OCI-LY7 (cell line): ENCODE measurements around the gene XIRP2. TPM values are rescaled to one million over a fixed set of nuclear protein-coding genes. Genes with fewer than 3 reads are reported as not detected.

Experiments used
- BruUV-seq: library from RNA; stranded (reverse); fragments of 400-500 nt; replicated peaks from 2 replicates; lab custom pipeline; 2021; lab: Mats Ljungman, UMichigan
- CTCF ChIA-PET: fragments of 300-600 bp; sonication (Branson Sonifier 250); formaldehyde crosslinking; loops from one replicate; lab custom pipeline; 2022; ENCODE audit warnings: antibody characterized with exemption; ENCODE audit not compliant: unreplicated experiment; lab: Charles Lee
- POLR2A ChIA-PET: fragments of 300-600 bp; sonication (Branson Sonifier 250); formaldehyde crosslinking; loops from one replicate; lab custom pipeline; 2022; ENCODE audit warnings: antibody characterized with exemption; lab: Charles Lee
- DNase-seq: peaks from one replicate; pipeline ENCODE4 v3.0.0-alpha.2; 2015; ENCODE audit warnings: low spot score
- H2AFZ ChIP-seq: fragments of 200-600 bp; sonication (generic), shearing (Covaris generic); 2 replicates; pipeline ENCODE4 v1.6.1; 2014; ENCODE audit warnings: mild to moderate bottlenecking, antibody characterized with exemption, low read length, moderate library complexity
- H3K27ac ChIP-seq: fragments of 200-600 bp; sonication (generic); 2 replicates; pipeline ENCODE4 v1.5.1; 2014; ENCODE audit warnings: mixed run types, low read depth, mild to moderate bottlenecking, moderate library complexity, low read length, inconsistent platforms; ENCODE audit not compliant: poor library complexity, severe bottlenecking
- H3K36me3 ChIP-seq: fragments of 200-600 bp; sonication (generic); 2 replicates; pipeline ENCODE4 v1.6.1; 2014; ENCODE audit warnings: mild to moderate bottlenecking, antibody characterized with exemption, low read length, moderate library complexity, mixed read lengths; ENCODE audit not compliant: insufficient read depth
- H3K4me1 ChIP-seq: fragments of 200-600 bp; sonication (generic); 2 replicates; pipeline ENCODE4 v1.5.1; 2014; ENCODE audit warnings: mild to moderate bottlenecking, low read length; ENCODE audit not compliant: insufficient read depth, poor library complexity, severe bottlenecking
- H3K4me2 ChIP-seq: fragments of 200-600 bp; sonication (generic); 2 replicates; pipeline ENCODE4 v1.6.1; 2014; ENCODE audit warnings: mild to moderate bottlenecking, low read length
- H3K4me3 ChIP-seq: fragments of 200-600 bp; sonication (generic); 2 replicates; pipeline ENCODE4 v1.5.1; 2014; ENCODE audit warnings: mild to moderate bottlenecking, low read depth, low read length; ENCODE audit not compliant: poor library complexity, severe bottlenecking
- H3K79me2 ChIP-seq: fragments of 200-600 bp; sonication (generic); 2 replicates; pipeline ENCODE4 v1.6.1; 2016; ENCODE audit warnings: low read depth, mild to moderate bottlenecking, low read length, moderate library complexity, mixed read lengths; ENCODE audit not compliant: insufficient read depth
- H3K9me2 ChIP-seq: fragments of 200-600 bp; sonication (generic); 2 replicates; pipeline ENCODE4 v1.6.1; 2016; ENCODE audit warnings: mild to moderate bottlenecking, low read length, mixed read lengths; ENCODE audit not compliant: insufficient read depth
- H3K9me3 ChIP-seq: fragments of 200-600 bp; sonication (generic); 2 replicates; pipeline ENCODE4 v1.6.1; 2014; ENCODE audit warnings: mild to moderate bottlenecking, mixed run types, low read length, mixed read lengths
- H4K20me1 ChIP-seq: fragments of 200-600 bp; sonication (generic); 2 replicates; pipeline ENCODE4 v1.6.1; 2014; ENCODE audit warnings: mild to moderate bottlenecking, antibody characterized with exemption, low read length, moderate library complexity, mixed read lengths; ENCODE audit not compliant: insufficient read depth
- CTCF ChIP-seq: fragments of 200-600 bp; sonication (generic); conservative IDR thresholded peaks from 2 replicates; pipeline ENCODE4 v1.5.1; 2014; ENCODE audit warnings: mild to moderate bottlenecking, antibody characterized with exemption, low read length, moderate library complexity, mixed read lengths
- EZH2phosphoT487 ChIP-seq: fragments of 200-600 bp; sonication (generic); IDR thresholded peaks from 2 replicates; pipeline ENCODE4 v1.6.1; 2018; ENCODE audit warnings: low read depth, borderline replicate concordance, mild to moderate bottlenecking, mixed run types, antibody characterized with exemption, low read length, moderate library complexity, mixed read lengths
- intact Hi-C: fragments of 100-400 bp; cut with micrococcal nuclease; formaldehyde crosslinking; loops from one replicate; pipeline ENCODE4 v1.10.0; 2022; ENCODE audit not compliant: unreplicated experiment
- total RNA-seq, 2 experiments: library from RNA; depleted of rRNA in 1 of 2; stranded (reverse); fragments of >200 nt in 1 of 2; shearing (Covaris generic) in 1 of 2; gene quantifications; 2 replicates each; pipeline ENCODE4 v1.2.3, GENCODE V29; 2014 to 2022

XIRP2 gene
- total RNA-seq, 2 experiments from 2014 or later: not detected

GRCh38 chr2:167147271-167147941 is 259.1 kb downstream of the XIRP2 start:
- intact Hi-C loops: no loop called here
- TF ChIP-seq EZH2phosphoT487 (no peak), CTCF (no peak)
- no peaks in the 10 kb centered on the region for H4K20me1 ChIP-seq
- H3K9me2 ChIP-seq: no peaks in the 10 kb centered on the region
- H3K4me2 ChIP-seq: no peak overlapping the region
- H2AFZ ChIP-seq: no peak overlapping the region
- no peaks in the 10 kb centered on the region for H3K79me2 ChIP-seq
- CTCF ChIA-PET: no interaction called here
- H3K4me1 ChIP-seq: no peaks in the 10 kb centered on the region
- H3K36me3 ChIP-seq: no peaks in the 10 kb centered on the region
- POLR2A ChIA-PET: no interaction called here
- no peaks in the 10 kb centered on the region for H3K9me3 ChIP-seq
- no peak overlapping the region for H3K27ac ChIP-seq
- BruUV-seq: no TSS peak
- DNase-seq: no peak
- H3K4me3 ChIP-seq: no peak overlapping the region

- no peaks in the 10 kb centered on the region for H3K4me1 ChIP-seq
- no peaks in the 10 kb centered on the region for H3K9me3 ChIP-seq
- H3K9me2 ChIP-seq: no peaks in the 10 kb centered on the region
- H2AFZ ChIP-seq: no peak overlapping the region
- no peaks in the 10 kb centered on the region for H4K20me1 ChIP-seq
- H3K4me2 ChIP-seq: no peak overlapping the region
- POLR2A ChIA-PET: no interaction called here
- no peak overlapping the region for H3K27ac ChIP-seq
- H3K4me3 ChIP-seq: no peak overlapping the region
- no peak for DNase-seq
- no peaks in the 10 kb centered on the region for H3K36me3 ChIP-seq
- no peak for TF ChIP-seq EZH2phosphoT487
- no peak for TF ChIP-seq CTCF
- H3K79me2 ChIP-seq: no peaks in the 10 kb centered on the region
- CTCF ChIA-PET: no interaction called here
- no TSS peak for BruUV-seq
- intact Hi-C loops: no loop called here
Measured at GRCh38 chr2:167151894-167152293, 263.6 kb downstream of the XIRP2 start.

GRCh38 chr2:167157523-167157922 is 269.2 kb downstream of the XIRP2 start:
- intact Hi-C loops: no loop called here
- no peak for DNase-seq
- CTCF ChIA-PET: no interaction called here
- Histone ChIP-seq H4K20me1 (no peaks in the 10 kb centered on the region), H3K9me3 (no peaks in the 10 kb centered on the region), H3K9me2 (no peaks in the 10 kb centered on the region), H2AFZ (no peak overlapping the region), H3K36me3 (no peaks in the 10 kb centered on the region), H3K4me3 (no peak overlapping the region), H3K4me2 (no peak overlapping the region), H3K27ac (no peak overlapping the region), H3K79me2 (no peaks in the 10 kb centered on the region), H3K4me1 (no peaks in the 10 kb centered on the region)
- BruUV-seq: no TSS peak
- POLR2A ChIA-PET: no interaction called here
- no peak for TF ChIP-seq EZH2phosphoT487
- no peak for TF ChIP-seq CTCF
